Gastrocnemius medialis (tissue), 4 donors: ENCODE results near the gene AMBP.

Source experiments
- CTCF ChIP-seq, 5 experiments: fragments of 450-650 bp in 3 of 5; fragments of 200-600 bp in 2 of 5; sonication (generic) in 2 of 5; IDR thresholded peaks in 4 of 5; conservative IDR thresholded peaks in 1 of 5; 1 replicate in 4 of 5; 2 replicates in 1 of 5; pipeline ENCODE4 v1.5.1; 2016 to 2019; ENCODE audit warnings: antibody characterized with exemption in 5 of 5, mild to moderate bottlenecking in 3 of 5, moderate library complexity in 3 of 5
- POLR2A ChIP-seq, 2 donors: fragments of 450-650 bp; IDR thresholded peaks; one replicate each; pipeline ENCODE4 v1.6.1; 2017; ENCODE audit warnings: antibody characterized with exemption in 2 of 2, mild to moderate bottlenecking in 2 of 2, moderate library complexity in 2 of 2

DNA sequence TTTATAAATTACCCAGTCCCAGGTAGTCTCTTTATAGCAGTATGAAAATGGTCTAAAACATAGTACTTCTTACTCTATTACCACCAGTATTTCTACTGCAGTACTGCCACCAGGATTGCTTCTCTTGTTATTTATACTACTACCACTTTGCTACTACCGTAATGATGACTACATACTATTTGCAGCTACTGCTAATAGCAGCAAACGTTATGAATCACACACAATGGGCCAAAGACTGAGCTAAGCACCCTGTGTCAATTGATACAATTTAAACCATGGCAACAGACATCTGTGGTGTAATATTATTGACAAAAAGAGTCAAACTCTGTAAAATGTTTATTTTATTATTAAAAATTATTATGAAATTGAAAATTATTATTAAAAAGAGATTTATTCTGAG is 36.3 kb upstream of the AMBP start:
- TF ChIP-seq POLR2A (IDR thresholded peaks at IDR 0.05) (no peak), CTCF (IDR thresholded peaks at IDR 0.05 in 4 of 5, conservative IDR thresholded peaks at IDR 0.05 in 1 of 5) (no peak)
